Suprapubic skin (tissue), 3 donors: ENCODE measurements around the gene WNK2.

Source experiments
- CTCF ChIP-seq, 2 donors: fragments of 200-600 bp in 1 of 2; fragments of 450-650 bp in 1 of 2; sonication (generic) in 1 of 2; IDR thresholded peaks; one replicate each; pipeline ENCODE4 v1.5.1; 2016 to 2019; ENCODE audit warnings: antibody characterized with exemption in 2 of 2, mild to moderate bottlenecking in 1 of 2, moderate library complexity in 1 of 2
- POLR2A ChIP-seq, 2 donors: fragments of 450-650 bp; IDR thresholded peaks; one replicate each; pipeline ENCODE4 v1.6.1; 2017; ENCODE audit warnings: antibody characterized with exemption in 2 of 2, mild to moderate bottlenecking in 2 of 2, moderate library complexity in 2 of 2

GRCh38 chr9:93240891-93241334 is 57.0 kb downstream of the WNK2 start:
- TF ChIP-seq CTCF (IDR thresholded peaks at IDR 0.05): no peak
- TF ChIP-seq POLR2A (IDR thresholded peaks at IDR 0.05): no peak
